PFSK-1 (cell line): ENCODE measurements around the gene AUH.

Experiments
- FOXP2 ChIP-seq: optimal IDR thresholded peaks from 2 replicates; pipeline ENCODE3; 2011; ENCODE audit warnings: borderline replicate concordance, control low read depth, inconsistent platforms; ENCODE audit not compliant: insufficient read depth; ENCODE audit errors: extremely low read length, extremely low read depth
- POLR2AphosphoS5 ChIP-seq: IDR thresholded peaks from 2 replicates; pipeline ENCODE4 v1.6.1; 2012; ENCODE audit warnings: low read depth, mild to moderate bottlenecking, control low read depth, low read length, moderate library complexity
- REST ChIP-seq, 2 experiments: IDR thresholded peaks; 2 replicates each; pipeline versions ENCODE4 v1.6.1 to v1.8.0; 2011 to 2012; ENCODE audit warnings: low read depth in 2 of 2, low read length in 2 of 2, control low read depth in 1 of 2, inconsistent platforms in 1 of 2, mild to moderate bottlenecking in 1 of 2, moderate library complexity in 1 of 2; ENCODE audit not compliant: insufficient read depth in 1 of 2
- SIN3A ChIP-seq: IDR thresholded peaks from 2 replicates; pipeline ENCODE4 v1.6.1; 2012; ENCODE audit warnings: mild to moderate bottlenecking, low read length, moderate library complexity, borderline replicate concordance; ENCODE audit not compliant: insufficient read depth
- TAF1 ChIP-seq: IDR thresholded peaks from 2 replicates; pipeline ENCODE4 v1.6.1; 2012; ENCODE audit warnings: low read length, control low read depth, borderline replicate concordance; ENCODE audit not compliant: insufficient read depth

Gene AUH

DNA sequence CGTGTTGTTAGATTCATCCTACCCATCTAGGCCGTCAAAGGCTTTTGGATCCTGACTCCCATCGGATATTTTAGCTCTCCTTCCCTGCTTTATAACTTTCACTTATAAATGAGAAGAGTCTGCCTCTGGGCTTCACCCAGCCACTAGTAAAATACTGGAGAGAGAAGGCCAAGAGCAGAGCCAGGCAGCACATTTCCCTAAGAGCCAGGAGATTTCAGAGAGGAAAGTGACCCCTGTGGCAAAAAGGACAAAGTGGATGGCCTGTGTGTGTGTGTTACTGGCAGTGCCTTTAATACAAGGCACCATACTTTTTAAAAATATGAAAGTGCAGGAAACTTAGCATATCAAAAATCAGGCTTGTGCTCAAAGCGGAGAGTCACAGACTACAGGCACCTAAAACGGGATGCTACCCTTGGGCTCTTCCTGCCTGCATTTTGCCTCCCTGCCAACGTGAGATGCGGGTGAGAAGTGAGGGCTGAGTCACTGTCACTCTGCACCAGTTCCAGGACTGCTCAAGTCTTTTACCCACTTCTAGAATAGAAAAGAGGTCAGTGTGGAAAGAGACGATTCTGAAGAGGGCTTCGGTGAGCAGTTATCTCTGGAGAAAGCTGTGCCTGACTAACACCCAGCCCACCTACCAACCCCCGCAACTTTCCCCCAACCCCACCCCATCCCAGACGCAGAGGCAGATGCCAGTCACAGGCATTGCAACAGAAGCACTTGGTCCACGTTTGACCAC lies 46.0 kb upstream of the AUH start:
- TF ChIP-seq TAF1, result no peak
- no peak for TF ChIP-seq SIN3A
- TF ChIP-seq FOXP2, result no peak
- no peak for TF ChIP-seq POLR2AphosphoS5
- no peak for TF ChIP-seq REST (IDR thresholded peaks at IDR 0.05; ENCODE audit: insufficient read depth in 1 of 2, low read depth in 2 of 2, low read length in 2 of 2)

GRCh38 chr9:91405343-91406077 lies 43.8 kb upstream of the AUH start:
- TF ChIP-seq FOXP2, result no peak
- no peak for TF ChIP-seq REST (IDR thresholded peaks at IDR 0.05; ENCODE audit: insufficient read depth in 1 of 2, low read depth in 2 of 2, low read length in 2 of 2)
- no peak for TF ChIP-seq SIN3A

GRCh38 chr9:91403665-91404543 lies 42.2 kb upstream of the AUH start:
- TF ChIP-seq REST (IDR thresholded peaks at IDR 0.05; ENCODE audit: insufficient read depth in 1 of 2, low read depth in 2 of 2, low read length in 2 of 2) (no peak), FOXP2 (no peak), SIN3A (no peak), POLR2AphosphoS5 (no peak), TAF1 (no peak)

DNA sequence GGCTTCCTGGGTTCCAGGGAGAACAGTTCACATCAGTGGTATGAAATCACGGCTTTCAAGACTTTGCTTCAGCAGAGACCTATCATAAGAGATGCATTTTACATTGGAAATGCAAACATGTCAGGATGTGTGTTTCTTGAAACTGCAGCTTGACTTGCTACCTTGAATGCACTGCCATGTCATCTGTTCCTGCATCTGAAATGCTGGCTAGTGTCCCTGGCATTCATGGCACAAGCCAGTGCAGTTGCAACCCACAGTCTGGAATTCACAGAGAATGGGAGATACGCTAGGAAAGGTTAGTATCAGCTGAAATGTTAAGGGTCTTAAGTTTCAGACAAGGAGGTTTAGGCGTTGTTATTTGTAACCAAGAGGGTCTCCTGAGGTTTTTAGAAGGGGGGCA lies 37.2 kb upstream of the AUH start:
- TF ChIP-seq SIN3A (no peak), TAF1 (no peak)

DNA sequence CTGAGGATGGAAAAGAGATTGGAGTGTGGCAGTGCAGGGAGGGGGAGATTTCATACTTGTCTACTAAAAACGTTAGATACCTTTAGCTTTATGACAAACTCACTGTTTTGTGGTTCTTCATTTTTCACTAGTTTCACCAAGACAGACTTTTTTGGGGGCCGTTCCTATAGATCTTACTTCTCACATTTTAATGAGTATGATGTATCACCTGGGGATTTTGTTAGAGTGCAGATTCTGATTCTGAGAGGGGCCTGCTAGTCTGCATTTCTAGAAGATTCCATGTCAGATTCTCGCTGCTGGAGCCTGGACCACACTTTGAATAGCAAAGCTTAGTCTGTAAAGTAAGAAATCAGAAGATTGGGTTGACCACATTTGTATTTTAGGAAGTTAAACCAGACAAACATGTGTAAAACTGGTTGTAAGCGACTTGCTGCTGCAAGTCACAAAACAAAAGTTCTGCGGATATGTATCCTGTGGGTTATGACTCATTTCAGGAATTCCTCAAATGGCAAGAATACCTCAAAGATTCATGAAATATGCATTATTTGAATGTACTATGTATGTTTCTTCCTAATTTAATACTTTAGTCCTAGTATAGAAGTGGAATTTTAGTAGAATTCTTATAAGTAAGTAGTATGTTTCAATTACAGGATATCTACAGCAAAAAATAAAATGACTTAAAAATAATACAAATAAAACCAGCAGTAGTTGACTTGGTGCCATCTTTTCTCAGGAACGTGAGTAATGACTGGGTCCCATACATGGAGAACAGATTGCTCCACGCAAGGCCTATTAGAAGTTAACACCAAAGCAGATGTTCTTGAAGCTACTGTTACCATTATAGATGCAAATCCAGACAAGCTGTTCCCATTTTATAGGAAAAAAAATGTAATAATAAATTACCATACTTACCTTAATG lies 34.1 kb upstream of the AUH start:
- no peak for TF ChIP-seq FOXP2
- TF ChIP-seq SIN3A, result no peak
- TF ChIP-seq REST (IDR thresholded peaks at IDR 0.05; ENCODE audit: insufficient read depth in 1 of 2, low read depth in 2 of 2, low read length in 2 of 2), result no peak
- no peak for TF ChIP-seq POLR2AphosphoS5
- TF ChIP-seq TAF1, result no peak
